GM18868 (cell line): Measurements from ENCODE around the gene THBS1.

Experiments used
- ATAC-seq: cut with Tn5 transposase; IDR thresholded peaks from one replicate; pipeline ENCODE4 v1.9.1; 2021; ENCODE audit warnings: mild to moderate bottlenecking, moderate library complexity; ENCODE audit not compliant: unreplicated experiment

Gene THBS1

GRCh38 chr15:39629371-39629770, 48.5 kb downstream of the THBS1 start:
- ATAC-seq, result no peak

- no peak for ATAC-seq
Measured at GRCh38 chr15:39629906-39630305, 49.0 kb downstream of the THBS1 start.

DNA sequence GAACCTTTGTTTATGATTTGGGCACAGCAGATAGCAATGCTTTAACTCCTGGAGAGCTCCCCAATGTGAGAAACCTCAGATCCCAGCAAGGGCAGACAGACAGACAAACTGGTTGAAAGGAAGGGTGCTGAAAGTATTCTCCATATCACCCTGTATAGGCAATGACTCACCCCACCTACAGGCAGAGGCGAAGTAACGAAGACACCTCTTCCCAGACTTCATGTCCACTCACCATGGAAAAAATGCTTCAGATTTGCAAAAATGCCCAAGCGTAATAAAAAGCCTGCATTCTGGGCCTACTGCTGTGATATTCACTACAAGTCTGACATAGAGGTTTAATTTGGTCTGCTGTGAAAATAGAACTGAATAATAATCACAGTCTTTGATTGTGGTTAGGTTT, 50.5 kb downstream of the THBS1 start:
- no peak for ATAC-seq

GRCh38 chr15:39638041-39638440, 57.2 kb downstream of the THBS1 start:
- ATAC-seq, result no peak

- no peak for ATAC-seq
Measured at GRCh38 chr15:39639037-39639436, 58.2 kb downstream of the THBS1 start.

GRCh38 chr15:39640665-39641064, 59.8 kb downstream of the THBS1 start:
- no peak for ATAC-seq

DNA sequence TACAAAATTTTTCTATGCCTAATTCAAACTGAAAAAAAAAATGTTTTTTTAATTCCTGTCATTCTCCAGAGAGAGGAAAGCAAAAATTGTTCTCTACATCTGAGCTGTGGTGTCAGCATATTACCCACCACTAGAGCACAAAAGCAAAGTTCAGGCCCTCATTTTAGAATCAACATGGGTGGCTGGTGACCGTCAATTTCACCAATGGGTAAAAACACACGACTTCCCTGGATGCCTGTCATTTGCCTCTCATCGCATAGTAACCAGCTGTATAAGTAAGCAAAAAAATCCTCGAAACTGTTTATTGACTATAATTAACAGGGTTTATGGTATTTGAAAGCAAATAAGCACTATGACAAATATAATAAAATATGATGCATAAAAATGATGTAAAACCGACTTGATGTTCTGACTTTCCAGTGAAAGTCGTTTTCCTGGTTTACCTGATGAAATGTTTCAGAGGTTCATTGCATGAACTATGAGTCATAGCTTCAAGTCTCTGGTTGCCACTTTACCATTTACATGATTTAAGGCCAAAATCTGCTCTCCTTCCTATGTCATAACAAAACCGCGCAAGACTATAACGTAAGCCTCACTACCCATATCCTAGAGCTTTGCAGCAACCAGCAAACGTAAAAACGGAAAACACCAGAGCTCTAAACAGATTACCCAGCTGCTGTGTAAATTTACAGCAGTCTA, 60.5 kb downstream of the THBS1 start:
- ATAC-seq, result no peak

GRCh38 chr15:39642011-39642640, 61.2 kb downstream of the THBS1 start:
- no peak for ATAC-seq

GRCh38 chr15:39643727-39644126, 62.8 kb downstream of the THBS1 start:
- no peak for ATAC-seq

GRCh38 chr15:39644136-39644535, 63.3 kb downstream of the THBS1 start:
- no peak for ATAC-seq

DNA sequence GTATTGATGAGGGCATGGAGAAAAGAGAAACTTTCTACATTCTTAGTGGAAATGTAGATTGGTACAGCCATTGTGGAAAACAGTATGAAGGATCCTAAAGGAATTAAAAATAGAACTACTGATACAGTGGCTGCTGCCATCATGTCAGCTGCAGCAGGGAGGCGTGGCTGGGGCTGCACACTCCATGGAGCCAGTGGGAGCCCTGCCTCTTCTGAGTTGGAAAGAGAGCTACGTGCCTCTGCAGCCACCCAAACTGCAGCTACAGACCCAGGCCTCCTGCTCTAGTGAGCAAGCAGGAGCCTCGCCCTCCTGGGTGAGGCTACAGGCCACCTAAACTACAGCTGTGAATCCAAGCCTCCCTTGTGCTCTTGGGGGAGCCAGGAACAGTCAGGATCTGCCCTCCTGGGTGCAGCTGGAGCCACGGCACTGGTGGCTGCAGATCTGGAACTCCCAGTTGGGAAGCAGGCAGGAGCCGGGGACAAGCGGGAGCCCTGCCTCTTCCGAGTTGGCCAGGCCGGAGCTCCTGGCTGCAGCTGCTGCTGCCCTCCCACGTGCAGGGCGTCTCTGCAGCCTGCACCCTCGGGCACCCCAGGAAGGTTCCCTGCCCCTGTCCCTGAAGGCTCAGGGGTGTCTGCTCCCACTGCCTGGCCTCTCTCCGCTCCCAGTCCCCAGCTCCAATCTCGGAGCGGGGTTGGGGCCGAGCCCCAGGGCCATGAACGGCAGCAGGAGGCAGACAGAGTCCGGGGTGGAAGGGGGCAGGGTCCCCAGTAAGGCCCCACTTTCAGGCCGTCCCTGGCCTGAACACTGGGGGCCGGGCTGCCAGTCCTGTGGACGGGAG, 64.5 kb downstream of the THBS1 start:
- no peak for ATAC-seq

- no peak for ATAC-seq
Measured at GRCh38 chr15:39645976-39646257, 65.0 kb downstream of the THBS1 start.

DNA sequence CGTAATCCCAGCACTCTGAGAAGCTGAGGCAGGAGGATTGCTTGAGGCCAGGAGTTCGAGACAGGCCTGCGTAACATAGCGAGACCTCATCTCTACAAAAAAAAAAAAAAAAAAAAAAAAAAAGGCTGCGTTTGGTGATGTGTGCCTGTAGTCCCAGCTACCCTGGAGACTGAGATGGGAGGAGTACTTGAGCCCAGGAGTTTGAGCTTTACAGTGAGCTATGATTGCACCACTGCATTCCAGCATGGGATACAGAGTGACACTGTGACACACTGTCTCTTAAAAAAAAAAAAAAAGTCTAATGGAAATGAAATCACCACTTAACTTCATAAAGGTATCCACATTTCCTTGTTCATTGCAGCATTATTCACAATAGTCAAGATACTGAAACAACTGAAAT, 65.5 kb downstream of the THBS1 start:
- ATAC-seq, result no peak
